Dermis blood vessel endothelial cell (primary cell): ENCODE results near the gene LHX6. TPM values are rescaled to one million over a fixed set of nuclear protein-coding genes. Genes with fewer than 3 reads are reported as not detected.

Experiments
- DNase-seq: peaks from one replicate; pipeline ENCODE4 v3.0.0; 2010
- total RNA-seq: library from RNA; depleted of rRNA; stranded (reverse); fragments of >200 nt; gene quantifications from 2 replicates; pipeline ENCODE4 v1.2.3, GENCODE V29; 2014

LHX6 gene
- 18.1 and 27.4 TPM in 2 replicates for total RNA-seq

- DNase-seq = peak; percentile 76
Observed at GRCh38 chr9:122228568-122229484, at the start of gene LHX6. Gene LHX6 (minus strand): TSS chr9:122228957. CDS start chr9:122228740, 217 bp downstream.

- no peak for DNase-seq
Observed at GRCh38 chr9:122277285-122277897, 48.6 kb upstream of the LHX6 start.

- DNase-seq = no peak
Observed at GRCh38 chr9:122276096-122276495, 47.3 kb upstream of the LHX6 start.

- no peak for DNase-seq
Observed at GRCh38 chr9:122274055-122274454, 45.3 kb upstream of the LHX6 start.

- no peak for DNase-seq
Observed at GRCh38 chr9:122268041-122268814, 39.5 kb upstream of the LHX6 start.

- DNase-seq = peak; percentile 61
Observed at GRCh38 chr9:122265149-122265915, 36.6 kb upstream of the LHX6 start.

- peak; percentile 97 for DNase-seq
Observed at GRCh38 chr9:122264360-122265148, 35.8 kb upstream of the LHX6 start, which contains the start of the genes MRRF and RBM18. Gene MRRF (plus strand): TSS chr9:122264882. CDS start chr9:122270892, 6,010 bp downstream. Gene RBM18 (minus strand): TSS chr9:122264840. CDS start chr9:122261492, 3,348 bp downstream.

- peak; percentile 73 for DNase-seq
Observed at GRCh38 chr9:122263699-122264349, 35.1 kb upstream of the LHX6 start.

GRCh38 chr9:122262073-122262472 is 33.3 kb upstream of the LHX6 start:
- DNase-seq = no peak

- peak; percentile 67 for DNase-seq
Observed at GRCh38 chr9:122261469-122261881, 32.7 kb upstream of the LHX6 start.

- no peak for DNase-seq
Observed at GRCh38 chr9:122258886-122259415, 30.2 kb upstream of the LHX6 start.

- no peak for DNase-seq
Observed at GRCh38 chr9:122256206-122256605, 27.4 kb upstream of the LHX6 start.

GRCh38 chr9:122254761-122255160 is 26.0 kb upstream of the LHX6 start:
- peak; percentile 20 for DNase-seq

GRCh38 chr9:122252796-122253195 is 24.0 kb upstream of the LHX6 start:
- DNase-seq = peak; percentile 85

GRCh38 chr9:122251351-122251750 is 22.6 kb upstream of the LHX6 start:
- DNase-seq = no peak

GRCh38 chr9:122248448-122248865 is 19.7 kb upstream of the LHX6 start:
- DNase-seq = peak; percentile 96

- DNase-seq = no peak
Observed at GRCh38 chr9:122246666-122247065, 17.9 kb upstream of the LHX6 start.

GRCh38 chr9:122244349-122244748 is 15.6 kb upstream of the LHX6 start:
- no peak for DNase-seq

- no peak for DNase-seq
Observed at GRCh38 chr9:122239722-122240121, 11.0 kb upstream of the LHX6 start.

- no peak for DNase-seq
Observed at GRCh38 chr9:122236681-122237080, 7.9 kb upstream of the LHX6 start.
